ENCODE data around the gene B4GALNT1. TPM values are rescaled to one million over a fixed set of nuclear protein-coding genes. Genes with fewer than 3 reads are reported as not detected.

The B4GALNT1 gene
- total and polyA plus RNA-seq, 2 of the 13 experiments (the other 11 are each of a cell fraction or from before 2014, with no cell fraction given), result 4.5 to 5.4 TPM

- TF ChIP-seq ZXDC (CRISPR knock-in tag; IDR thresholded peaks at IDR 0.05), result no peak
- TF ChIP-seq NFE2 (CRISPR knock-in tag; IDR thresholded peaks at IDR 0.05), result peak; percentile 92
- TF ChIP-seq ZNF670 (CRISPR knock-in tag; IDR thresholded peaks at IDR 0.05; ENCODE audit: borderline replicate concordance), result 0 out of 2 replicates have a peak, but pooled peaks have one; percentile 49
- TF ChIP-seq GPN1 (CRISPR knock-in tag; IDR thresholded peaks at IDR 0.05; ENCODE audit: borderline replicate concordance), result no peak
- no peak for TF ChIP-seq FOXO1 (CRISPR knock-in tag; IDR thresholded peaks at IDR 0.05)
- peak; percentile 61 for TF ChIP-seq PATZ1 (CRISPR knock-in tag; IDR thresholded peaks at IDR 0.05)
- TF ChIP-seq SIN3B (IDR thresholded peaks at IDR 0.05; ENCODE audit: low read length), result no peak
- TF ChIP-seq PAXIP1 (CRISPR knock-in tag; conservative IDR thresholded peaks at IDR 0.05), result no peak
- TF ChIP-seq JUNB (CRISPR knock-in tag; IDR thresholded peaks at IDR 0.05; ENCODE audit: borderline replicate concordance), result no peak
- peak; percentile 8 for TF ChIP-seq AGO2 (optimal IDR thresholded peaks at IDR 0.05; ENCODE audit: low read depth, low read length)
- no peak for TF ChIP-seq SATB2 (CRISPR knock-in tag; IDR thresholded peaks at IDR 0.05)
- no peak for TF ChIP-seq ZNF891 (CRISPR knock-in tag; IDR thresholded peaks at IDR 0.05)
- TF ChIP-seq PHF20 (CRISPR knock-in tag; IDR thresholded peaks at IDR 0.05), result 0 out of 2 replicates have a peak, but pooled peaks have one; percentile 12
- 0 out of 2 replicates have a peak, but pooled peaks have one; percentile 65 for TF ChIP-seq NFE2L1 (CRISPR knock-in tag; IDR thresholded peaks at IDR 0.05; ENCODE audit: borderline replicate concordance)
- no peak for TF ChIP-seq SOX13 (IDR thresholded peaks at IDR 0.05)
- no peak for TF ChIP-seq SOX13 (CRISPR knock-in tag; conservative IDR thresholded peaks at IDR 0.05 in 1 of 2, IDR thresholded peaks at IDR 0.05 in 1 of 2)
- TF ChIP-seq HNF1B (CRISPR knock-in tag; IDR thresholded peaks at IDR 0.05), result no peak
- TF ChIP-seq SIX4 (CRISPR knock-in tag; IDR thresholded peaks at IDR 0.05), result no peak
- no peak for TF ChIP-seq CHD4 (IDR thresholded peaks at IDR 0.05; ENCODE audit: borderline replicate concordance, low read length)
- no peak for TF ChIP-seq NKX3-1 (CRISPR knock-in tag; IDR thresholded peaks at IDR 0.05)
Measured at GRCh38 chr12:57632073-57632957, 686 bp downstream of the B4GALNT1 start (continued).
